ENCODE measurements around the gene CCDC9.
"Not testable (repeated sequence)": the region's sequence is repeated elsewhere in the genome, so short reads cannot be mapped to it uniquely, and the experiment has no call there.

CCDC9 gene

GRCh38 chr19:47232422-47233211 is 23.7 kb upstream of the CCDC9 start:
- no peak for DNase-seq

GRCh38 chr19:47236072-47236675 is 20.2 kb upstream of the CCDC9 start:
- DNase-seq: no peak

GRCh38 chr19:47239152-47239551 is 17.2 kb upstream of the CCDC9 start:
- DNase-seq: no peak

GRCh38 chr19:47239610-47240296 is 16.6 kb upstream of the CCDC9 start:
- DNase-seq: no peak

- no peak for DNase-seq
These were observed 15.8 kb upstream of the CCDC9 start for GRCh38 chr19:47240556-47240955.

- peak; percentile 47 to 52 for DNase-seq
These were observed 15.1 kb upstream of the CCDC9 start for GRCh38 chr19:47240996-47241918.

- no peak for DNase-seq
These were observed 14.3 kb upstream of the CCDC9 start for GRCh38 chr19:47241919-47242577.

GRCh38 chr19:47243364-47243775 is 13.0 kb upstream of the CCDC9 start:
- DNase-seq: no peak

- peak; percentile 79 to 95 for DNase-seq
These were observed 12.4 kb upstream of the CCDC9 start for GRCh38 chr19:47243776-47244547.

GRCh38 chr19:47247308-47247990 is 8.9 kb upstream of the CCDC9 start:
- peak in 1 of 2 donors; percentile 49 for DNase-seq

- not testable (repeated sequence) for DNase-seq
These were observed 3.3 kb upstream of the CCDC9 start for GRCh38 chr19:47253016-47253415.

- DNase-seq: no peak
These were observed 2.9 kb upstream of the CCDC9 start for GRCh38 chr19:47253467-47253881.

GRCh38 chr19:47253970-47254369 is 2.4 kb upstream of the CCDC9 start:
- no peak for DNase-seq

GRCh38 chr19:47256693-47257410 is 527 bp downstream of the CCDC9 start:
- peak; percentile 100 for DNase-seq

- no peak for DNase-seq
These were observed 1.3 kb downstream of the CCDC9 start for GRCh38 chr19:47257411-47258169.

GRCh38 chr19:47258434-47258833 is 2.1 kb downstream of the CCDC9 start:
- DNase-seq: no peak

GRCh38 chr19:47258895-47259555 is 2.7 kb downstream of the CCDC9 start:
- no peak for DNase-seq

GRCh38 chr19:47260476-47260875 is 4.2 kb downstream of the CCDC9 start:
- DNase-seq: no peak
